GM18519 (cell line): ENCODE results near the gene CERS1.
"Not testable (repeated sequence)": the region's sequence is repeated elsewhere in the genome, so short reads cannot be mapped to it uniquely, and the experiment has no call there.

Experiments
- ATAC-seq: cut with Tn5 transposase; IDR thresholded peaks from one replicate; pipeline ENCODE4 v1.9.1; 2021; ENCODE audit warnings: mild to moderate bottlenecking, moderate library complexity; ENCODE audit not compliant: unreplicated experiment, low FRiP score

The CERS1 gene

DNA sequence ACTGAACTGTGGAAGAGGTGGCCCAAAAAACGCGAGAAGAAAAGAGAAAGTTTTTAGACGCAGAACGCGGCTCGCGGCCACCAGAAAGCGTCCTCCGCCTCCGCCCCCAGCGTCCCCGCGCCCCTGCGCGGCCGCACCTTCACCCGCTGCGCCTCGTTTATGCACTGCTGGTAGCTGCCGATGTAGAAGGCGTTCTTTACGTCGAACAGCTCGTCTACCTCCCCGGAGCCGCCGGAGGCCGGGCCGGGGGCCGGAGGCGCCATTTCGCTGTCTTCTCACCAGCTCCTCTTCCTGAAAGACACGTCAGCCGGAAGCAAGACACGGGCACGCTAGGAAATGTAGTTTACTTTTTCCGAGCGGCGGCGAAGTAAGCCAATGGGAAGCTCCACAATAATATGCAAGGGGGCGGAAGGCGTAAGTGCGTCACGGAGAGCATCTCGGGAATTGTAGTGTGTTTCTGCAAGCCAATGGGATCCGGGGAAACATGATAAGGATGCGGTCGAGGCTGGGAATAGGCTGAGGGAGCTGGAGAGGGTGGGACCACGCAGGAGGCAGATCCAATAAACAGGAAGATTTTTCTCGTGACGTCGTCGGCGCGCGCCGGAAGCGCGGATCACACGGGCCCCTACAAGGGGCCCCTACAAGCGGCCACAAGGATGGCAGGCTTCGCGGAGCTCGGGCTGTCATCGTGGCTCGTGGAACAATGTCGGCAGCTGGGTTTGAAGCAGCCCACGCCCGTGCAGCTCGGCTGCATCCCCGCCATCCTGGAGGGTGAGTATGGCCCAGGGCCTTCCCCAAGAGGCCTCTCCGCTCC, 23.3 kb upstream of the CERS1 start, which contains the start of the genes COPE and DDX49:
TSS of gene COPE (minus strand) at position 302 of the 814 bp plus-strand sequence. CDS start at position 263, 39 bp downstream.
TSS of gene DDX49 (plus strand) at position 630 of the 814 bp plus-strand sequence. CDS start at position 657, 27 bp downstream.
- peak; percentile 88 for ATAC-seq

GRCh38 chr19:18917593-18917992, 21.6 kb upstream of the CERS1 start:
- ATAC-seq = not testable (repeated sequence)

GRCh38 chr19:18915639-18916038, 19.7 kb upstream of the CERS1 start:
- no peak for ATAC-seq

- ATAC-seq = no peak
Observed at GRCh38 chr19:18913466-18913865, 17.5 kb upstream of the CERS1 start.

- ATAC-seq = no peak
Observed at GRCh38 chr19:18912933-18913332, 17.0 kb upstream of the CERS1 start.

DNA sequence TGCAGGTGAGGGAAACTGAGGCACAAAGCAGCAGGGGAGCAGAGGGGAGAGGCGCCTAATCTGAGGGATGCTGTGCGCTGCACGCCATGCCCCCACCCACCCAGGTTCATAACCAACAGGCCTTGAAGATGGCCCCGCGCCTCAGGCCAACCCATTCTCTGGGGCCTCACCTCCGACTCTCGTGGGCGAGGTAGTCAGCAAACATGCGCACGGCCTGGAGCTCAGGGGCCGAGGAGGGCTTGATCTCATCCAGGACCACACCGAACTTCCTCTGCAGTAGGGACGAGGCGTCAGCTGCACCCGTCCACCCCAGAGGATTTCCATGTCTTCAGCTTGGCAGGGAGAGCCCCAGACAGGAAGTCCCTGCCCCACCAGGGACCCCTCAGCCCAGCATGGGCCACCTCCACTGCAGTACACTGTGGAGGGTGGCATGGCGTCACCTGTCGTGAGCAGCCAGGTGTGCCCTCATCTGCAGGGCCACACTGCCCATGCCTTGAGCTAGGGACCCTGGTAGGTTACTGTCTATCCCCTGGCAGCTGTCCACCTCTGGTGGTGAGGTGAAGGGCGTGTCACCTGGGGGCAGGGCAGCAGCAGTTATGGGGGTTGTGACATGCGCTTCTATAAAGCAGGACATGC, 15.0 kb upstream of the CERS1 start:
- ATAC-seq = no peak

GRCh38 chr19:18910010-18910409, 14.1 kb upstream of the CERS1 start:
- ATAC-seq = no peak

DNA sequence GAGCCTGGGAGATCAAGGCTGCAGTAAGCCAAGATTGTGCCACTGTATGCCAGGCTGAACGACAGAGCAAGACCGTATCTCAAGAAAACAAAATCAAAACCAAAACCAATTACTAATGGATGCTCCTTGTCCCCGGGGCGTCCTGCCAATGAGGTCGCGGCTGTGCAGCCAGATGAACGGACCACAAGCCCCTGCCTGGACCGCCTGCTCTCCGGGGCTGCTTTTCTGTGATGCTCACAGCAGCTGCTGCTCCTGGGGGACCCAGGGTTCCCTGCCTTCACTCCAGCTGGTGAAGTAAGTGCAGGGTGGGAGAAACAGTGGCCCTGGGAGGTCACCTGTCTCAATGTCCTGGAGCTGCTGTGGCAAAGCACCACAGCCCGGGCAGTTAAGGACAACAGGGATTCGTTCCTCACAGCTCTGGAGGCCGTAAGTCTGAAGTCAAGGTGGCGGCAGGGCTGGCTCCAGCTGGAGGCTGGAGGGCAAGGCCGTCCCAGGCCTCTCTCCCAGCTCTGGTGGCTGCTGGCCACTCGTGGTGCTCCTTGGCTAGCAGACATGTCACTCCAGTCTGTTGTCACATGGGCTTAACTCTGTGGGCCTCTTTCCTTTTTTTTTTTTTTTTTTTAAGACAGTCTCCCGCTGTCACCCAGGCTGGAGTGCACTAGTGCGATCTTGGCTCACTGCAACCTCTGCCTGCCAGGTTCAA, 13.1 kb upstream of the CERS1 start:
- ATAC-seq = no peak

GRCh38 chr19:18906605-18907519, 10.9 kb upstream of the CERS1 start:
- ATAC-seq = no peak

DNA sequence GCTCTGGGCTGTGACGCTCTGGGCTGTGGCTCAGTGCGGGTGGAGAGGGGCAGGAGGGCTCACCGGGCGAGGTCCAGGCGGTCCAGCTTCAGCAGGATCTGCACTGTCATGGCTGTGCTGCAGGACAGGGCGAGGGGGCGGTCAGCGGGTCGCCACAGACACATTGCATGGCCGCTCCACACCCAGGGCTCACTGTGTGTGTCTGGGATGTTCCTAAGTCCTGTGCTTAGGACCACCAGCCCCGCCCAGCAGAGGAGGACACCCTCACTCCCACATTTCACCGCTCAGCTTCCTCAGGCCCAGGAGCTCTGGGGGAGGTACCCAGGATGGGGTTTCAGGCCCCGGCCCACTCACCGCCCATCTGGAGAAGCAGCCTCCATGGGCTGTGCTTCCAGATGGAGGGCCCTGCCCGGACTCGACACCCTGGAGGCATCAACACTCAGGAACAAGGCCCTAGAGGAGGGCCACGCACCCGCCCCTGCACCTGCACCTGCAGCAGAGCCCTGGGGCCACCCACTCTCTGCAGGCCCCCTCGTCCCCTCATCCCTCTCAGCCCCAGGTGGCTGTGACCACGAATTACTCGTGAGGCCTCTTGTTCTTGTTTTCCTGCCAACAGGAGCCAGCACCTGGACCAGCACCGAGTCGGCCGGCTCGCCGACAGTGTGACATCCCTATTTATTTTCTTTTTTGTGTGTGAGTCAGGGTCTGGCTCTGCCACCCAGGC, 9.7 kb upstream of the CERS1 start:
- no peak for ATAC-seq

DNA sequence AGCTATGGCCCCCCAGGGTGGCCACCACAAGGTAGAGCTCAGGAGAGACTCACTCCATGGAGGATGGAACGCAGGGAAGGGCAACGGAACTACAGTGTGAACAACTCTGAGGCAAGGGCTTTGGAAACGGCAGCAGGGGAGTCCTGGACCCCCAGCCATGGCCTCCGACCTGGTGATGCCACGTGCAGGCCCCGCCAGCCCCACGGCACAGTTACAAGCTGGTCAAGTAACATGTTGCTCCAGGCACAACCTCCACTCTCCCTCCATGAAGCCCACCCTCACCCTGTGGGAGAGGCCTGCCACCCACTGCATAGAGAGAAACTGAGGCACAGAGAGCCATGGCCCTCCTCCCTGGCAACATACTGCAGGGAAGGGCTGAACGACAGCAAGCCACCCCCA, 9.1 kb upstream of the CERS1 start:
- ATAC-seq = no peak

DNA sequence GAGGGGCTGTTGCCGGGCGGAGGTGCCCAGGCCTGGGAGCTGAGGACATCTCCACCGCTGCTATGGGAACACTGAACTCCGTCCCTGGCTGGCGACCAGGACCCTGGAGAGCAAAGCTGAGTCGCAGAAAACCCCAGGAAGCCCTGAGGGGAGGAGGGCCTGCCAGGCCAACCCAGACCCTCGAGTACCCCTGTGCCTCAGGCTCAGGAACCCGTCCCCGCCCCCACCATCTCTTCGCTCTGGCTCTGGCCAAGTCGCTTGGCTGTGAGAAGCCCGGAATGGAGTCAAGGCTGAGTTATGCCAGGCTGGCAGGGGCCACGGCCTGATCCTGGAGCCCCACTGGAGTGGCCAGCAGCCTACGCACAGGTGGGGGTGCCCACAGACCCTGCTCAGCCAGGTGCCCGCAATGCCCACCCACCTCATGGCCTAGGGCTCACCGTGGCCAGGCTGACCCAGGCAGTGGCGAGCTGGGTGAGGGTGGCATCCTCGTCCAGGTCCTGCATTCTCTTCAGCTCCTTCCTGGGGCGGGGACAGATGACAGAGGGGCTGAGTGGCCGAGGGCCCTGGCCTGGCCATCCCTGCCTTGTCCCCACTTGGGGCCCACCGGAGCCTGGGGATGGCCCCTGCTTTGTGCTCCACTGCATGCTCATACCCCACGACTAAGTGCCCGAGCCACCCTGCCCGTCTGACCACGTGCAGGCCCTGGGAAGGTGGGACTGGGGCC, 8.5 kb upstream of the CERS1 start:
- ATAC-seq = no peak

DNA sequence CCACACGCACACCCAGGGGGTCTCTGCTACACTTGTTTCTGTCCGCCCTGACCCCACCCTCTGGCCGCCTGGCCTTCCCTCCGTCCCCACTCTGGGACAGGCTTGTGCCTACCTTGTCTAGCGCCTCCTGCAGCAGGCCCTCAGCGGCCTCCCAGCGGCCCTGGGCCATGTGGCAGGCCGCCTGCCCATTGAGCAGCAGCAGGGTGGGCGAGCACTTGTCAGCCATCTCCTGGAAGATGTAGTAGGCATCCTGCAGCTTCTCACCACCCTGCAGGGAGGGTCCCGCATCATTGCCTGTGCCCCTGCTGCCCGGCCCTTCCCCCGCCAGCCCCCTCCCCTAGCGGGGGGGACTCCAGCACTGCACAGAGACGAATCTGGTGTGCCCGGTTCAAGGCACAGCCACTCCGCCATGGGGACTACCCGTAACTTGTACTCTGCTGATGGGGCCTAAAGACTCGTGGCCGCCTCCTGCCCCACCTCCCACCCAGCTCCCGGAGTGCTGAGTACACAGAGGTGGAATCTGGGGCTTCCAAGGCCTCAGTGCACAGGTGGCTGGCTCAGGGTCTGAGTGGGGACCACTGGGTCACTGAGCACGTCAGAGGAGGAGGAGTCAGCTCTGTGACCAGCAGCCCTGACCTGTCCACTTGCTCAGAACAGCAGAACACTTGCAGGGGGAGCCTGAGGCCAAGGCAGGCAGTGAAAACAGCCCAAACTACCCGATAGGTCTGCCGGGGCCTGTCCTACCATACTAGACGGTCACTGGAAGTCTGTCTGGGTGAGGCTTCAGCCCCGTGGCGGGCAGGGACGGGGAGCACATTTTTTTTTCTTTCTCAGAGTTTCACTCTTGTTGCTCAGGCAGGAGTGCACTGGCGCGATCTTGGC, 7.4 kb upstream of the CERS1 start:
- no peak for ATAC-seq

DNA sequence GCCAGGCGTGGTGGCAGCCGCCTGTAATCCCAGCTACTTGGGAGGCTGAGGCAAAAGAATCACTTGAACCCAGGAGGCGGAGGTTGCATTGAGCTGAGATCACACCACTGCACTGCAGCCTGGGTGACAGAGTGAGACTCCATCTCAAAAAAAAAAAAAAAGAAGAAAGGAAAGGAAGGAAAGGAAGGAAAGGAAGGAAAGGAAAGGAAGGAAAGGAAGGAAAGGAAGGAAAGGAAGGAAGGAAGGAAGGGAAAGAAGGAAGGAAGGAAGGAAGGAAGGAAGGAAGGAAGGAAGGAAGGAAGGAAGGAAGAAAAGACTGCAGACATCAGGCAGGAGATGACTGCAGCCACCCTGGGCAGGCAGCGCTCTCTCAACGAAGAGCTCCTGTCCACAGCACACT, 6.6 kb upstream of the CERS1 start:
- not testable (repeated sequence) for ATAC-seq

GRCh38 chr19:18901491-18901890, 5.5 kb upstream of the CERS1 start:
- no peak for ATAC-seq

GRCh38 chr19:18900700-18901481, 4.9 kb upstream of the CERS1 start:
- no peak for ATAC-seq
